ENCODE measurements around the gene DPYSL3.
A peak's percentile ranks its signal among the peaks of the same experiment; 100 is the strongest.

DPYSL3 gene

DNA sequence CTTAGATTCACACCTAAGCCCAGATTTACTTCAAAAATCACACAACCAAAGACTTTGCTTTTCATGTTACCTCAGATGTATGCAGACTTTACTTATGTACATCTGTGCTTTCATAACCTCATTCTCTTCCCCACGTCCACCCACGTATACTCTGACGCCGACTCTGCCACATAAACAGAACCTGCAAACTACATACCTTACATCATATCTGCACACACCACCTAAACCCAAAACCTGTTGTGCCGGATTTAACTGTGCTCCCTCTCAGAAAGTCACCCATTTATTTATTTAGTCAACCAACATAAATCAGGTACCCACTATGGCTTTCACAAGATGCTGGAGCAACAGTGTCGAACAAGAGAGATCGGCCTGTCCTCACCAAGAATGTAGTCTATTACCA is 1.0 kb upstream of the DPYSL3 start:
- Histone ChIP-seq H3K9ac (ENCODE audit: low read depth, low read length) (no peak overlapping the region), H3K27me3 (ENCODE audit: control insufficient read depth, insufficient read depth, low read length) (no peaks in the 10 kb centered on the region), H3K4me2 (ENCODE audit: low read length) (no peak overlapping the region), H3K4me3 (ENCODE audit: low read length) (no peak overlapping the region), H3K9me3 (replicated peaks; ENCODE audit: low read length) (no peaks in the 10 kb centered on the region), H3K4me1 (ENCODE audit: control insufficient read depth, insufficient read depth, low read length) (peaks cover 21% of the 10 kb centered on the region), H3K36me3 (ENCODE audit: insufficient read depth, low read length) (no peaks in the 10 kb centered on the region)

DNA sequence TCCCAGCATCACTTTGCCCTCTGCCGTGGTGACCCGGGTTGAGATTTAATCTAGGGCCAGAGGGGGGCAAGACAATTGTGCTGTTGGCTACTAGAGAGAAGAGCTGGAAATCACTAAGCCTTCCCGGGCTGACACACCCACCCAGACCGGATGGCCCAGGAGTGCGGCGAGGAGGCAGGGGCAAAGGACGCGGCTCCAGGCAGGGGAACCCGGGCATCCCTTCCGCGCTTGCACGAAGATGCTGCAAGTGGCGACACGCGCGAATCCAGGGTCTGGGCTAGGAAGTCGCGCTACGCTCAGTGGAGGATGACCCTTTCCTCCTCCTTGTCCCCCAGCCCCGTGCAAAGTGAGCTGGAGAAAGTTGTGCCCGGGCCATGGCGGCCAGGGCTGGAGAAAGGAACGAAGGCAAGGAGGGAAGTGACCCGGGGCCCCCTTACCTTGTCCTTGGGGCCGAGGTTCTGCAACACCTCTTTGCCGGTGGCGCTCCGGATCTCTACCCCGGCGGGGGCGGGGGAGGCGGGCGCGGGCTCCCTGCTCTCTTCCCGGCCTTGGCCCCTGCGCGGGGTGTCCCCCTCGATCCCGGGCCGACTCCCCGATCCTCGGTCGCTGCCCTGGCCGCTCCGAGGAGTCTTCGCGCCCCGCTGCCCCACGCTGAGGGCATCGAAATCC is 693 bp downstream of the DPYSL3 start:
- H3K9me3 ChIP-seq (replicated peaks; ENCODE audit: low read length), result no peaks in the 10 kb centered on the region
- H3K4me2 ChIP-seq (ENCODE audit: low read length), result peak overlapping the region; percentile 100
- H3K36me3 ChIP-seq (ENCODE audit: insufficient read depth, low read length), result no peaks in the 10 kb centered on the region
- peaks cover 27% of the 10 kb centered on the region for H3K4me1 ChIP-seq (ENCODE audit: control insufficient read depth, insufficient read depth, low read length)
- H3K27me3 ChIP-seq (ENCODE audit: control insufficient read depth, insufficient read depth, low read length), result no peaks in the 10 kb centered on the region
- H3K9ac ChIP-seq (ENCODE audit: low read depth, low read length), result peak overlapping the region; percentile 72
- H3K4me3 ChIP-seq (ENCODE audit: low read length), result peak overlapping the region; percentile 80

DNA sequence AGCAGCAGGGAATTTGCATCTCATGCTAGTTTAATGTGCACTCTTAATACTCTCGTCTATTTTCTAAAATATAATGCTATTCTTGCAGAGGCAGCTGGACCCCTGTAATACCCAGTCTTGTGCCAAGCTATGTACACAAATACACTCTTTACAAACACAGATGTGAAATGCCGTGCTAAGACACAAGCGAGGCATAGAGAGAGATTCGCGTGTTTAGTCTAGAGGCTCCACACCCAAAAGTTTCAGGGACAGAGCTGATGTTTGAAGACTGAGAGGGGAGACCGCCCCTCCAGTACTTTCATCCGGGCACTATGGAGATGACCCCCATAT is 1.2 kb downstream of the DPYSL3 start:
- H3K9me3 ChIP-seq (replicated peaks; ENCODE audit: low read length), result no peaks in the 10 kb centered on the region
- H3K9ac ChIP-seq (ENCODE audit: low read depth, low read length), result peak overlapping the region; percentile 72
- peak overlapping the region; percentile 80 for H3K4me3 ChIP-seq (ENCODE audit: low read length)
- H3K36me3 ChIP-seq (ENCODE audit: insufficient read depth, low read length), result no peaks in the 10 kb centered on the region
- peak overlapping the region; percentile 100 for H3K4me2 ChIP-seq (ENCODE audit: low read length)
- no peaks in the 10 kb centered on the region for H3K27me3 ChIP-seq (ENCODE audit: control insufficient read depth, insufficient read depth, low read length)
- H3K4me1 ChIP-seq (ENCODE audit: control insufficient read depth, insufficient read depth, low read length), result peaks cover 32% of the 10 kb centered on the region

DNA sequence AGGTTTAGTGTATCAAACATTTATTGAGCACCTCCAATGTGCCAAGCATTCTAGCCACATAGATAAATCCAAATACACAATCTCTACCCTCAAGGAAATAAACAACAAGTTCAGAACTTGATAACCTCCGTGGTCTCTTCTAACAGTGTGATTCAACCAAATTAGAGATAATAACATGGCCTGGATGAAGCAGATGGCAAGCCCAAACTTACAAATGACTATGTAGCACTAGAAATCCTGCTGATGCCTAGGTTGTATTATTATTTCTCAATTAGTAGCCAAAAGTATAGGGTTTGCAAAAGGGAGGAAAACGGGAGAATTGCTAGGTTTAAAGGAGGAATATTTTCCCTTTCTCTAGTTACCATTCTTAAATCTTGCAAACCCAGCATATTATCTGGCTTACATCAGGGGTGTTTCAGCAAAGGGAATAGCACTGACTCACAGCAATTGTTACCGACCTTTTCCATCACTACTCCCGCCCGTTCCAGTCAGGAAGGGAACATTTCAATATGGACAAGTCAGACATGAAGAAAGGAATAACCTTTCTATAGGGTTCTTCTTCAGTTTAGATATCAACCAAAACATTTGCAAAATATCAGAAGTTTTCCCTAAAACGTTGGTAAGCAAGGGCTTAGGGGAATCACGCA is 2.3 kb downstream of the DPYSL3 start:
- H3K4me1 ChIP-seq (ENCODE audit: control insufficient read depth, insufficient read depth, low read length), result peaks cover 32% of the 10 kb centered on the region
- H3K27me3 ChIP-seq (ENCODE audit: control insufficient read depth, insufficient read depth, low read length), result no peaks in the 10 kb centered on the region
- H3K9me3 ChIP-seq (replicated peaks; ENCODE audit: low read length), result no peaks in the 10 kb centered on the region

DNA sequence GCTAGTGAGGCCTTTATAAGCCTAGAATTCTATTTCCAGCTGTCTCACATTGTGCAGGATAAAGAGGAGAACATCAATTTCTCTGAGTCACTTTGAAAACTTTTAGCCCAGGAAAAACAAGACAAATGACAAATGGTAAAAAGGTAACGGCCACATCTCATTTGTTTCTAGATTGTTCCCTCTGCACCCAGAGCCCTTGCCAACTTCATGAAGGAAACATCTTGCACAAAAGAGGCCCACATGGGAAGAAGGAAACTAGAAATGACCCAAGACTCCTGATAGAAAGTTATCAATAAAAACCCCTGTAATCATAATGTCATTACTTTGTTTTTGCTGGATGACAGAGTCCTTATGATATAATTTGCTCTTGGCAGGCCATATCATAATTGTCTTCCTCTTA is 5.3 kb downstream of the DPYSL3 start:
- Histone ChIP-seq H3K9ac (ENCODE audit: low read depth, low read length) (no peak overlapping the region), H3K4me3 (ENCODE audit: low read length) (no peak overlapping the region), H3K27me3 (ENCODE audit: control insufficient read depth, insufficient read depth, low read length) (no peaks in the 10 kb centered on the region), H3K36me3 (ENCODE audit: insufficient read depth, low read length) (no peaks in the 10 kb centered on the region), H3K4me1 (ENCODE audit: control insufficient read depth, insufficient read depth, low read length) (peaks cover 27% of the 10 kb centered on the region), H3K9me3 (replicated peaks; ENCODE audit: low read length) (no peaks in the 10 kb centered on the region), H3K4me2 (ENCODE audit: low read length) (no peak overlapping the region)

More for the DNA sequence above, 2.3 kb downstream of the DPYSL3 start:
- peak overlapping the region; percentile 100 for H3K4me2 ChIP-seq (ENCODE audit: low read length)
- no peaks in the 10 kb centered on the region for H3K36me3 ChIP-seq (ENCODE audit: insufficient read depth, low read length)
- no peak overlapping the region for H3K4me3 ChIP-seq (ENCODE audit: low read length)
- no peak overlapping the region for H3K9ac ChIP-seq (ENCODE audit: low read depth, low read length)

DNA sequence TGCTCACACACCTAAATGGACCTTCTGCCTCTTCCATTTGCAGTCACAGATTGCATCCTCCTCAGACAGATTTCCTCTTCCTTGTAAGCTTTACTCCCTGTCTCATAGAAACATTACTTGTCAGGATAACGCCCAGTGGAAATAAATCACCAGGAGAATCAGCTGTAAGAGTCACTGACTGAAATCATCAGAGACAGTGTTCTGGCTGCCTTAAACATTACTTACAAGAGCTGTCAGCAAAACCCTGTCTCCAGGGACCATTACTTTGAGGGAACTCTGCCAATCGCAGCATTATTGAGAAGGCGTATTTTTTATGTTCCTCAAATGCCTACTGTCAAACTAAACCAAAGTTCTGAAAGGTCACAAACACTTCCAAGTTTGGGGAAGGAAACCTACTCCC is 5.9 kb downstream of the DPYSL3 start:
- no peak overlapping the region for H3K4me2 ChIP-seq (ENCODE audit: low read length)
- no peaks in the 10 kb centered on the region for H3K9me3 ChIP-seq (replicated peaks; ENCODE audit: low read length)
- peaks cover 22% of the 10 kb centered on the region for H3K4me1 ChIP-seq (ENCODE audit: control insufficient read depth, insufficient read depth, low read length)
- H3K4me3 ChIP-seq (ENCODE audit: low read length), result no peak overlapping the region
- no peak overlapping the region for H3K9ac ChIP-seq (ENCODE audit: low read depth, low read length)
- no peaks in the 10 kb centered on the region for H3K36me3 ChIP-seq (ENCODE audit: insufficient read depth, low read length)
- no peaks in the 10 kb centered on the region for H3K27me3 ChIP-seq (ENCODE audit: control insufficient read depth, insufficient read depth, low read length)

DNA sequence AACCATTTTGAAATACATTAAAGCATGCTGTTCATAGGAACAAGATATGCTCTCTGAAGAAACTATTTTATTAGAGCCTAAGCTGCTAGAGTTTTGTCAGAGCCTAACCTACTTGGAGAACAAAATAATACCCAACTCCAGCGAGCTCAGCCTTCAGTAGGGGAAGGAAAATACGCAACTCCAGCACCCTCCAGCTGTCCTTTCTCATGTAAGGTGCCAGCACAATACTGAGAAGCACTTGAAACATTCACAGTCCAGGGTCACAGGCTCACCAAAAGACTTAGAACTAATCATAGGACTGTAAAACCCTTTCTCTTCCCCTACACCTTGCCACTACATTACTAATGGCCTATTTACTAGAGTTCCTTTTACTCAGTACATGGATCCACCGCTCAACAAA is 18.9 kb downstream of the DPYSL3 start:
- Histone ChIP-seq H3K4me1 (ENCODE audit: control insufficient read depth, insufficient read depth, low read length) (no peaks in the 10 kb centered on the region), H3K4me2 (ENCODE audit: low read length) (no peak overlapping the region), H3K9ac (ENCODE audit: low read depth, low read length) (no peak overlapping the region), H3K9me3 (replicated peaks; ENCODE audit: low read length) (no peaks in the 10 kb centered on the region), H3K27me3 (ENCODE audit: control insufficient read depth, insufficient read depth, low read length) (no peaks in the 10 kb centered on the region), H3K4me3 (ENCODE audit: low read length) (no peak overlapping the region), H3K36me3 (ENCODE audit: insufficient read depth, low read length) (no peaks in the 10 kb centered on the region)

DNA sequence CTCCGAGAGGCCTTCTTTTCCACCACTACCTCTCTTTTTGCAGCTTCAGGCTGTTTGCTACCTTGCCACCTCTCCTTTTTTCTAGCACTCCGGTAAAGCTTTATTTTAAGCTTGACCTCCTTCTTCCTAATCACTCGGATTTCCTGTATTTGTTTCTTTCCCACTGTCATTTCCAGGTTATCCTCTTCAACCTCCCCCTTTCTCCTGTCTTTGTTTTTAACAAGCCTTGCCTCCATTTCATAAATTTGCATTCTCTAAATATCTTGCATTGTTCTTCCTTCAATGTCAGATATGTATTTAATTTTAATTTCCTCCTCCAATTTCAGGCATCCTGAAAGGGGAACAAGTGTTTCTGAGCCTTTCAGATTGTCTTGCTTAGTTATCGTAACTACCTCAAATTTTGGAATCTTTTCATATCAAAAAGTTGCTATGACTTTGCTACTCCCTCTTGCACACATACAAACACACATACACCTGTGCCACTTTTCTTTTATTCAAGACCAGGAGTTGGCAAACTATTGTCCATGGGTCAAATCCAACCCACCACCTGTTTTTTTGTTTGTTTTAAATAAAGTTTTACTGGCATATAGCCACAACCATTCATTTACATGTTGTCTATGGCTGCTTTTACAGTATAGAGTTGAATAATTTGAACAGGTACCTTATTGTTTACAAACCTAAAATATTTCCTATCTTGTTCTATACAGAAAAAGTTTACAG is 22.7 kb downstream of the DPYSL3 start:
- Histone ChIP-seq H3K4me1 (ENCODE audit: control insufficient read depth, insufficient read depth, low read length) (peaks cover 19% of the 10 kb centered on the region), H3K9ac (ENCODE audit: low read depth, low read length) (no peak overlapping the region)

DNA sequence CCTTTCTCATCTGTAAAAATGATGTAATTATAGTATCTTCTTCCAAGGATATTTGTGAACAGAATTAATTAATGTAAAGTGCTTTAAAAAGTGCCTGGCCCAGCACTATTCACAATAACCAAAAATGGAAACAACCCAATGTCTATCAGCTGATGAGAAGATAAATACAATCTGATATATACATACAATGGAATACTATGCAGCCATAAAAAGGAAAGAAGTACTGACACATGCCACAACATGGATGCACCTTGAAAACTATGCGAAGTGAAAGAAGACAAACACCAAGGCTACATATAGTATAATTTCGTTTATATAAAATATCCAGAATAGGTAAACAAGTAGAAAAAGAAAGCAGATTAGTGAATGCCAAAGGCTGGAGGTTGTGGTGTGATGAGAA is 24.1 kb downstream of the DPYSL3 start:
- H3K4me2 ChIP-seq (ENCODE audit: low read length), result no peak overlapping the region
- H3K9ac ChIP-seq (ENCODE audit: low read depth, low read length), result no peak overlapping the region
- no peaks in the 10 kb centered on the region for H3K27me3 ChIP-seq (ENCODE audit: control insufficient read depth, insufficient read depth, low read length)
- no peaks in the 10 kb centered on the region for H3K9me3 ChIP-seq (replicated peaks; ENCODE audit: low read length)
- no peak overlapping the region for H3K4me3 ChIP-seq (ENCODE audit: low read length)
- no peaks in the 10 kb centered on the region for H3K36me3 ChIP-seq (ENCODE audit: insufficient read depth, low read length)
- peaks cover 26% of the 10 kb centered on the region for H3K4me1 ChIP-seq (ENCODE audit: control insufficient read depth, insufficient read depth, low read length)

More for the DNA sequence above, 22.7 kb downstream of the DPYSL3 start:
- Histone ChIP-seq H3K4me3 (ENCODE audit: low read length) (no peak overlapping the region), H3K27me3 (ENCODE audit: control insufficient read depth, insufficient read depth, low read length) (no peaks in the 10 kb centered on the region), H3K36me3 (ENCODE audit: insufficient read depth, low read length) (no peaks in the 10 kb centered on the region), H3K9me3 (replicated peaks; ENCODE audit: low read length) (no peaks in the 10 kb centered on the region), H3K4me2 (ENCODE audit: low read length) (no peak overlapping the region)

DNA sequence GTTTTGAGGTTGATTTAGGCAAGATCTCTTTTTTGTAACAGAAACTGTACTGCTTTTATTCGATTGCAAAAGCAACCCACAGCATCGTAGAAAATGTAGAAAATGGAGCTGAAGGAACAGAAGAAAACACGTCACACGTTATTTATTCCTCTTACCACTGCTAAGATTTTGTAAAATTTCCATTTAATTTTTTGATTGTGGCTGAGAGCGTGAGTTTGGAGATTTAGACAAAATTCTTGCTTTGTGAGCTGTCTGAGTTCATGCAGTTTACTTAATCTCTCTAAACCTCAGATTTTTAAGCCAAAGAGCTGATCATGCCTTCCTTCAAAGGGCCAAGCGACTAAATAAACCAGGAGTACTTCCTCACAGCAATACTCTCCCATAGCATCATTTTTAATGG is 24.8 kb downstream of the DPYSL3 start:
- Histone ChIP-seq H3K9me3 (replicated peaks; ENCODE audit: low read length) (no peaks in the 10 kb centered on the region), H3K27me3 (ENCODE audit: control insufficient read depth, insufficient read depth, low read length) (no peaks in the 10 kb centered on the region), H3K4me3 (ENCODE audit: low read length) (no peak overlapping the region), H3K36me3 (ENCODE audit: insufficient read depth, low read length) (no peaks in the 10 kb centered on the region), H3K9ac (ENCODE audit: low read depth, low read length) (peak overlapping the region; percentile 3), H3K4me2 (ENCODE audit: low read length) (no peak overlapping the region), H3K4me1 (ENCODE audit: control insufficient read depth, insufficient read depth, low read length) (peaks cover 26% of the 10 kb centered on the region)

DNA sequence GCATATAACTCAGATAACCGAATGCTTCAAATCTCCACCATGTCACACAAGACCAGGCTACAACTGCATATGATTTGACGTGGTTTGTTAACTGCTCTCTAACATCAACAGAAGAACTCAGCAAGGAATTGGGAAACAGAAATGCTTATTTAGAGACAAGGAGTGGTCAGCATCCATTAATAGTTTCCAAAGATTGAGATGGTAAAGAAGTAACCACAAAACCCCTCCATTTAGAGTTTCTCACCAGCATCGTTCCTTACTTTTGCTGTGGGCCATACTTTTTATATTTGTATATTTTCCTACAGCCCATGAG is 25.2 kb downstream of the DPYSL3 start:
- Histone ChIP-seq H3K9me3 (replicated peaks; ENCODE audit: low read length) (no peaks in the 10 kb centered on the region), H3K4me3 (ENCODE audit: low read length) (no peak overlapping the region), H3K4me2 (ENCODE audit: low read length) (no peak overlapping the region), H3K4me1 (ENCODE audit: control insufficient read depth, insufficient read depth, low read length) (peaks cover 26% of the 10 kb centered on the region), H3K36me3 (ENCODE audit: insufficient read depth, low read length) (no peaks in the 10 kb centered on the region), H3K27me3 (ENCODE audit: control insufficient read depth, insufficient read depth, low read length) (no peaks in the 10 kb centered on the region), H3K9ac (ENCODE audit: low read depth, low read length) (peak overlapping the region; percentile 3)
